HEK293 (cell line): Measurements from ENCODE around the gene LPIN1.

Experiments
- CTCF ChIP-seq: fragments of 450-650 bp; formaldehyde crosslinking; IDR thresholded peaks from 2 replicates; pipeline ENCODE4 v1.5.1; 2016; ENCODE audit warnings: missing biosample characterization, missing genetic modification characterization
- SP2 ChIP-seq: fragments of 450-650 bp; formaldehyde crosslinking; IDR thresholded peaks from 2 replicates; pipeline ENCODE4 v1.5.1; 2016; ENCODE audit warnings: missing biosample characterization, missing genetic modification characterization
- ZBTB49 ChIP-seq: fragments of 450-650 bp; formaldehyde crosslinking; IDR thresholded peaks from 2 replicates; pipeline ENCODE4 v1.5.1; 2016; ENCODE audit warnings: missing biosample characterization, missing genetic modification characterization, low read depth
- ZFHX2 ChIP-seq: fragments of 450-650 bp; formaldehyde crosslinking; conservative IDR thresholded peaks from 2 replicates; pipeline ENCODE4 v1.5.1; 2016; ENCODE audit warnings: missing biosample characterization, missing genetic modification characterization
- ZNF121 ChIP-seq: fragments of 450-650 bp; formaldehyde crosslinking; IDR thresholded peaks from 2 replicates; pipeline ENCODE4 v1.5.1; 2016; ENCODE audit warnings: missing biosample characterization, missing genetic modification characterization
- ZNF140 ChIP-seq: fragments of 450-650 bp; formaldehyde crosslinking; IDR thresholded peaks from 2 replicates; pipeline ENCODE4 v1.5.1; 2016; ENCODE audit warnings: missing biosample characterization, missing genetic modification characterization
- ZNF223 ChIP-seq: fragments of 450-650 bp; formaldehyde crosslinking; IDR thresholded peaks from 2 replicates; pipeline ENCODE4 v1.5.1; 2016; ENCODE audit warnings: missing biosample characterization, missing genetic modification characterization
- ZNF292 ChIP-seq: fragments of 450-650 bp; formaldehyde crosslinking; IDR thresholded peaks from 2 replicates; pipeline ENCODE4 v1.5.1; 2016; ENCODE audit warnings: low read depth, missing biosample characterization, missing genetic modification characterization, borderline replicate concordance
- ZNF311 ChIP-seq: fragments of 450-650 bp; formaldehyde crosslinking; IDR thresholded peaks from 2 replicates; pipeline ENCODE4 v1.5.1; 2017; ENCODE audit warnings: missing biosample characterization, missing genetic modification characterization, borderline replicate concordance
- ZNF521 ChIP-seq: fragments of 450-650 bp; formaldehyde crosslinking; IDR thresholded peaks from 2 replicates; pipeline ENCODE4 v1.5.1; 2017; ENCODE audit warnings: missing biosample characterization, mild to moderate bottlenecking, missing genetic modification characterization
- ZSCAN18 ChIP-seq: fragments of 450-650 bp; formaldehyde crosslinking; IDR thresholded peaks from 2 replicates; pipeline ENCODE4 v1.5.1; 2016; ENCODE audit warnings: missing biosample characterization, missing genetic modification characterization

- TF ChIP-seq ZNF311 (no peak), CTCF (tag by site-specific recombination) (no peak), SP2 (tag by site-specific recombination) (no peak), ZNF121 (tag by site-specific recombination) (no peak), ZNF521 (tag by site-specific recombination) (no peak), ZNF223 (tag by site-specific recombination) (no peak), ZNF292 (tag by site-specific recombination) (no peak), ZSCAN18 (tag by site-specific recombination) (no peak), ZNF140 (tag by site-specific recombination) (no peak), ZFHX2 (tag by site-specific recombination) (no peak), ZBTB49 (tag by site-specific recombination) (no peak)
Measured at GRCh38 chr2:11764920-11765319, 18.5 kb downstream of the LPIN1 start.
